Ascending aorta (tissue), 2 donors: ENCODE measurements around the gene NOL9. TPM values are rescaled to one million over a fixed set of nuclear protein-coding genes. Genes with fewer than 3 reads are reported as not detected.
"Not testable (repeated sequence)": the region's sequence is repeated elsewhere in the genome, so short reads cannot be mapped to it uniquely, and the experiment has no call there.

Experiments used
- DNase-seq, 2 donors: peaks; one replicate each; pipeline ENCODE4 v3.0.0-alpha.2; 2019; ENCODE audit warnings: low spot score in 2 of 2
- H3K27ac ChIP-seq, 2 donors: fragments of 200-600 bp; sonication (generic); one replicate each; pipeline ENCODE4 v1.5.1; 2016 to 2017; ENCODE audit warnings: mild to moderate bottlenecking in 1 of 2
- H3K27me3 ChIP-seq: fragments of 200-600 bp; sonication (generic); one replicate; pipeline ENCODE4 v1.5.1; 2017
- H3K36me3 ChIP-seq, 2 donors: fragments of 200-600 bp; sonication (generic); one replicate each; pipeline ENCODE4 v1.5.1; 2016
- H3K4me1 ChIP-seq, 2 donors: fragments of 200-600 bp; sonication (generic); one replicate each; pipeline ENCODE4 v1.5.1; 2016 to 2017; ENCODE audit warnings: mild to moderate bottlenecking in 1 of 2
- H3K4me3 ChIP-seq, 2 donors: fragments of 200-600 bp; sonication (generic); one replicate each; pipeline ENCODE4 v1.5.1; 2016 to 2017; ENCODE audit warnings: mild to moderate bottlenecking in 1 of 2
- H3K9me3 ChIP-seq, 2 donors: fragments of 200-600 bp; sonication (generic); one replicate each; pipeline ENCODE4 v1.5.1; 2016
- CTCF ChIP-seq, 3 experiments: fragments of 200-600 bp in 2 of 3; fragments of 450-650 bp in 1 of 3; sonication (generic) in 2 of 3; IDR thresholded peaks; one replicate each; pipeline ENCODE4 v1.5.1; 2016 to 2019; ENCODE audit warnings: antibody characterized with exemption in 3 of 3, mild to moderate bottlenecking in 1 of 3, moderate library complexity in 1 of 3
- intact Hi-C: fragments of 100-400 bp; cut with DNase I; formaldehyde crosslinking; loops from one replicate; pipeline ENCODE4 v1.15.1; 2023
- total RNA-seq: library from RNA; depleted of rRNA; stranded (reverse); fragments of >200 nt; gene quantifications from one replicate; pipeline ENCODE4 v1.1.0, GENCODE V29; 2016

NOL9 gene
- total RNA-seq, 1 donor from 2014 or later: 31.0 TPM

GRCh38 chr1:6495041-6495441 is 59.3 kb downstream of the NOL9 start:
- no peaks in the 10 kb centered on the region for H3K9me3 ChIP-seq
- no peaks in the 10 kb centered on the region for H3K27me3 ChIP-seq
- H3K27ac ChIP-seq: peak overlapping the region in 1 of 2 donors; percentile 20
- intact Hi-C loops: no loop called here
- no peak overlapping the region for H3K4me3 ChIP-seq
- no peak for TF ChIP-seq CTCF (IDR thresholded peaks at IDR 0.05)
- H3K4me1 ChIP-seq: peaks cover 10 to 29% of the 10 kb centered on the region in 2 donors
- DNase-seq: no peak
- H3K36me3 ChIP-seq: no peaks in the 10 kb centered on the region

GRCh38 chr1:6494627-6495026 is 59.7 kb downstream of the NOL9 start:
- Histone ChIP-seq H3K4me1 (peaks cover 12 to 33% of the 10 kb centered on the region in 2 donors), H3K36me3 (no peaks in the 10 kb centered on the region), H3K27ac (peak overlapping the region in 1 of 2 donors; percentile 20), H3K4me3 (no peak overlapping the region), H3K27me3 (no peaks in the 10 kb centered on the region), H3K9me3 (no peaks in the 10 kb centered on the region)
- TF ChIP-seq CTCF (IDR thresholded peaks at IDR 0.05): no peak
- DNase-seq: no peak
- intact Hi-C loops: no loop called here

- H3K27ac ChIP-seq, H3K36me3 ChIP-seq, H3K9me3 ChIP-seq, intact Hi-C loops, H3K4me3 ChIP-seq, DNase-seq, H3K27me3 ChIP-seq: not testable (repeated sequence)
- H3K4me1 ChIP-seq: peaks cover 12 to 33% of the 10 kb centered on the region in 2 donors
Measured at GRCh38 chr1:6493834-6494223, 60.5 kb downstream of the NOL9 start.

GRCh38 chr1:6491966-6492365 is 62.3 kb downstream of the NOL9 start:
- Histone ChIP-seq H3K4me1 (peaks cover 11 to 23% of the 10 kb centered on the region in 2 donors), H3K27me3 (no peaks in the 10 kb centered on the region), H3K4me3 (no peak overlapping the region), H3K9me3 (no peaks in the 10 kb centered on the region), H3K27ac (peak overlapping the region in 1 of 2 donors; percentile 50), H3K36me3 (no peaks in the 10 kb centered on the region)
- no peak for TF ChIP-seq CTCF (IDR thresholded peaks at IDR 0.05)
- no peak for DNase-seq
- intact Hi-C loops: loop anchor here (2.0 kb wide), 1 partner anchor 63 kb away; the partner anchor contains the start of genes NOL9 and TAS1R1

GRCh38 chr1:6491480-6491962 is 62.8 kb downstream of the NOL9 start, which contains the start of gene PLEKHG5:
PLEKHG5 (minus strand) TSS chr1:6491667; CDS start chr1:6477571, 14,096 bp downstream.
- TF ChIP-seq CTCF (IDR thresholded peaks at IDR 0.05): no peak
- intact Hi-C loops: loop anchor here (2.0 kb wide), 1 partner anchor 63 kb away; the partner anchor contains the start of genes NOL9 and TAS1R1
- no peaks in the 10 kb centered on the region for H3K27me3 ChIP-seq
- peak within 1 kb of the TSS; percentile 76 to 85 for H3K4me3 ChIP-seq
- DNase-seq: no peak
- no peaks in the 10 kb centered on the region for H3K9me3 ChIP-seq
- H3K27ac ChIP-seq: peak within 1 kb of the TSS; percentile 5 to 50
- H3K4me1 ChIP-seq: peaks cover 8 to 19% of the 10 kb centered on the region in 2 donors
- H3K36me3 ChIP-seq: no peaks in the 10 kb centered on the region

DNA sequence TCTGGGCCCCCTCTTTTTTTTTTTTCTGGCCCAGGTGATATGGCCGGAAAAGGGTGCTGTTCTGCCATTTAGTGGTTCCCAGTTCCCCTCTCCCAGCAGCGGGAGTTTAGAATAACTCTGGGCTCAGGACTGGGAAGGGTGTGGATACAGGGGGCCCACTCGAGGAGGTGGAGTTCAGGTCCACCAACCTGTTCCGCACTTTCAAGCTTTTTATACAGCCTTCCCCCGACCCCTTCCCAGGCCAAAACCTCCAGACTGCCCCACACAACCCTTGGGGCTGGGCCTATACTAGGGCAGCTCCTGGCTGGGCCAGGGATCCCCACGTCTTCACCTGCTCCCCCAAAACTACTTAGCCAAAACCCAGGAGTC is 63.2 kb downstream of the NOL9 start:
- no peaks in the 10 kb centered on the region for H3K27me3 ChIP-seq
- no peaks in the 10 kb centered on the region for H3K36me3 ChIP-seq
- no peaks in the 10 kb centered on the region for H3K9me3 ChIP-seq
- H3K27ac ChIP-seq: peak overlapping the region; percentile 5 to 50
- peak overlapping the region; percentile 76 to 85 for H3K4me3 ChIP-seq
- TF ChIP-seq CTCF (IDR thresholded peaks at IDR 0.05): no peak
- DNase-seq: no peak
- intact Hi-C loops: loop anchor here (2.0 kb wide), 1 partner anchor 64 kb away; the partner anchor contains the start of genes NOL9 and TAS1R1
- peaks cover 5 to 17% of the 10 kb centered on the region in 2 donors for H3K4me1 ChIP-seq
